Thyroid gland (tissue), 4 donors: ENCODE measurements around the gene TP63.

Experiments
- CTCF ChIP-seq, 6 experiments: fragments of 200-600 bp in 3 of 6; fragments of 450-650 bp in 3 of 6; sonication (generic) in 3 of 6; IDR thresholded peaks; one replicate each; pipeline ENCODE4 v1.5.1; 2016 to 2019; ENCODE audit warnings: antibody characterized with exemption in 6 of 6, mild to moderate bottlenecking in 2 of 6, inconsistent platforms in 1 of 6, moderate library complexity in 1 of 6
- POLR2A ChIP-seq, 2 donors: fragments of 450-650 bp; IDR thresholded peaks; one replicate each; pipeline ENCODE4 v1.6.1; 2017; ENCODE audit warnings: antibody characterized with exemption in 2 of 2, mild to moderate bottlenecking in 2 of 2, moderate library complexity in 1 of 2

GRCh38 chr3:189808246-189809007 lies 177.2 kb downstream of the TP63 start:
- TF ChIP-seq POLR2A (IDR thresholded peaks at IDR 0.05) = no peak
- TF ChIP-seq CTCF (IDR thresholded peaks at IDR 0.05) = no peak
